DMS114 treated with DMSO at 0.1 percent for 48 hours (cell line): ENCODE results near the gene CRYGB.
A peak's percentile ranks its signal among the peaks of the same experiment; 100 is the strongest.

Experiments used
- DNase-seq: peaks from one replicate; lab custom pipeline; 2025; ENCODE audit not compliant: unreplicated experiment; lab: John Stamatoyannopoulos, UW

Gene CRYGB

GRCh38 chr2:208146006-208146405 is at the start of gene CRYGB:
TSS of gene CRYGB (minus strand) at chr2:208146158. CDS start at chr2:208146120, 38 bp downstream.
- DNase-seq, result no peak

- no peak for DNase-seq
Measured at GRCh38 chr2:208195531-208195930, 49.6 kb upstream of the CRYGB start.

GRCh38 chr2:208192611-208193236 is 46.8 kb upstream of the CRYGB start:
- DNase-seq, result no peak

- no peak for DNase-seq
Measured at GRCh38 chr2:208189810-208190503, 44.0 kb upstream of the CRYGB start, which contains the start of gene C2orf80. TSS of gene C2orf80 (minus strand) at chr2:208190030. CDS start at chr2:208186986, 3,044 bp downstream.

- no peak for DNase-seq
Measured at GRCh38 chr2:208189069-208189809, 43.3 kb upstream of the CRYGB start.

GRCh38 chr2:208186893-208187292 is 40.9 kb upstream of the CRYGB start:
- DNase-seq, result no peak

GRCh38 chr2:208186465-208186864 is 40.5 kb upstream of the CRYGB start:
- DNase-seq, result no peak

GRCh38 chr2:208183972-208184705 is 38.2 kb upstream of the CRYGB start:
- no peak for DNase-seq

- DNase-seq, result no peak
Measured at GRCh38 chr2:208183526-208183925, 37.6 kb upstream of the CRYGB start.

GRCh38 chr2:208182835-208183234 is 36.9 kb upstream of the CRYGB start:
- DNase-seq, result no peak

- no peak for DNase-seq
Measured at GRCh38 chr2:208179028-208179609, 33.2 kb upstream of the CRYGB start.

GRCh38 chr2:208175840-208176153 is 29.8 kb upstream of the CRYGB start:
- DNase-seq, result no peak

GRCh38 chr2:208175069-208175839 is 29.3 kb upstream of the CRYGB start:
- peak; percentile 74 for DNase-seq

GRCh38 chr2:208174144-208174543 is 28.2 kb upstream of the CRYGB start:
- DNase-seq, result no peak

GRCh38 chr2:208172125-208172524 is 26.2 kb upstream of the CRYGB start:
- no peak for DNase-seq

- DNase-seq, result no peak
Measured at GRCh38 chr2:208164951-208165755, 19.2 kb upstream of the CRYGB start.

- no peak for DNase-seq
Measured at GRCh38 chr2:208163489-208163888, 17.5 kb upstream of the CRYGB start, which contains the start of gene CRYGA. TSS of gene CRYGA (minus strand) at chr2:208163589. CDS start at chr2:208163556, 33 bp downstream.

- DNase-seq, result no peak
Measured at GRCh38 chr2:208156439-208156838, 10.5 kb upstream of the CRYGB start.

- no peak for DNase-seq
Measured at GRCh38 chr2:208153156-208153555, 7.2 kb upstream of the CRYGB start.
